Sigmoid colon (tissue), 4 donors: ENCODE data around the gene DAGLA.

Source experiments
- POLR2A ChIP-seq, 2 donors: fragments of 450-650 bp; IDR thresholded peaks; one replicate each; pipeline ENCODE4 v1.6.1; 2016; ENCODE audit warnings: antibody characterized with exemption in 2 of 2, mild to moderate bottlenecking in 2 of 2, moderate library complexity in 2 of 2
- POLR2AphosphoS5 ChIP-seq, 4 donors: sonication (generic); formaldehyde crosslinking; IDR thresholded peaks; one replicate each; pipeline ENCODE4 v1.6.1; 2017; ENCODE audit warnings: antibody characterized with exemption in 4 of 4
- TF ChIP-seq, protein P1 (sequence below), 4 experiments: fragments of 450-650 bp in 3 of 4; fragments of 200-600 bp in 1 of 4; IDR thresholded peaks; one replicate each; pipeline ENCODE4 v1.5.1; 2016 to 2019; ENCODE audit warnings: antibody characterized with exemption in 4 of 4, mild to moderate bottlenecking in 3 of 4, moderate library complexity in 2 of 4

DNA sequence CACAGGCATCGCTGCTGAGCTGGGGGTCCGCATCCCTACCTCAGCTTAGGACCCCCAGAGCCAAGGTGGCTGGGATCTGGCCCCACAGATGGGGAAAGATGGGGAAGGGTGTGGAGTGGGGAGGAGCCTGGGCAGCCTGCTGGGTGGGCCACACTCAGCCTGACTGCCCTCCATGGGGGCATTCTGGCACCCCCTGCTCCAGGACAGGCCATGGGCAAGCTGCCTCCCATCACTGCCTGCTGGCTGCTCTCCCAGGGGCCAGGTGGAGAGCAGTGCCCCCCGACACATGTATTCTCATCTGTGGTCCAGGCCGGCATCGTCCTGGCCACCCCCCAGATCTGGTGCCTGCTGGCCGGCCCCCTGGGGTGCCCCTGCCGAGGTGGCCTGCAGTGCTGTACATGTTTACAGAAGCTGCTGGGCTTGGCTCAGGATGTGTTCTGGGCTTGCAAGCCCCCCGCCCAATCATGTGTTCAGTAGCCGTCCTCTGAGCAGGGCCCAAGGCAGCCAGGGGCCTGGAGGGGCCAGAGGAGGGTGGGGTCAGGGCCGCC lies 64.5 kb downstream of the DAGLA start:
- TF ChIP-seq, protein P1, sequence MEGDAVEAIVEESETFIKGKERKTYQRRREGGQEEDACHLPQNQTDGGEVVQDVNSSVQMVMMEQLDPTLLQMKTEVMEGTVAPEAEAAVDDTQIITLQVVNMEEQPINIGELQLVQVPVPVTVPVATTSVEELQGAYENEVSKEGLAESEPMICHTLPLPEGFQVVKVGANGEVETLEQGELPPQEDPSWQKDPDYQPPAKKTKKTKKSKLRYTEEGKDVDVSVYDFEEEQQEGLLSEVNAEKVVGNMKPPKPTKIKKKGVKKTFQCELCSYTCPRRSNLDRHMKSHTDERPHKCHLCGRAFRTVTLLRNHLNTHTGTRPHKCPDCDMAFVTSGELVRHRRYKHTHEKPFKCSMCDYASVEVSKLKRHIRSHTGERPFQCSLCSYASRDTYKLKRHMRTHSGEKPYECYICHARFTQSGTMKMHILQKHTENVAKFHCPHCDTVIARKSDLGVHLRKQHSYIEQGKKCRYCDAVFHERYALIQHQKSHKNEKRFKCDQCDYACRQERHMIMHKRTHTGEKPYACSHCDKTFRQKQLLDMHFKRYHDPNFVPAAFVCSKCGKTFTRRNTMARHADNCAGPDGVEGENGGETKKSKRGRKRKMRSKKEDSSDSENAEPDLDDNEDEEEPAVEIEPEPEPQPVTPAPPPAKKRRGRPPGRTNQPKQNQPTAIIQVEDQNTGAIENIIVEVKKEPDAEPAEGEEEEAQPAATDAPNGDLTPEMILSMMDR (IDR thresholded peaks at IDR 0.05), result no peak
- TF ChIP-seq POLR2A (IDR thresholded peaks at IDR 0.05) (no peak), POLR2AphosphoS5 (IDR thresholded peaks at IDR 0.05) (no peak)
